ENCODE results near the gene FOXO4. TPM values are rescaled to one million over a fixed set of nuclear protein-coding genes. Genes with fewer than 3 reads are reported as not detected.

FOXO4 gene
- total and polyA plus RNA-seq, 2 experiments from 2014 or later: 1.1 to 5.2 TPM

GRCh38 chrX:71109051-71109450 is 13.4 kb downstream of the FOXO4 start:
- no peak for TF ChIP-seq EZH2phosphoT487 (IDR thresholded peaks at IDR 0.05; ENCODE audit: insufficient read depth, low read depth)
- no peak for TF ChIP-seq EZH2 (IDR thresholded peaks at IDR 0.05; ENCODE audit: insufficient read depth, poor library complexity, severe bottlenecking)
- Histone ChIP-seq H3F3A (ENCODE audit: insufficient read depth) (no peaks in the 10 kb centered on the region), H3K4me3 (no peak overlapping the region), H3K27me3 (replicated peaks; ENCODE audit: insufficient read depth) (no peaks in the 10 kb centered on the region), H3K9me3 (ENCODE audit: low read depth) (no peaks in the 10 kb centered on the region), H3K9ac (no peak overlapping the region), H3K9me2 (ENCODE audit: insufficient read depth) (no peaks in the 10 kb centered on the region), H3K79me2 (ENCODE audit: insufficient read depth) (no peaks in the 10 kb centered on the region), H3K4me2 (ENCODE audit: unreplicated experiment) (no peak overlapping the region), H3K4me1 (ENCODE audit: insufficient read depth) (no peaks in the 10 kb centered on the region), H4K20me1 (ENCODE audit: insufficient read depth) (no peaks in the 10 kb centered on the region), H3K36me3 (ENCODE audit: low read depth) (no peaks in the 10 kb centered on the region), H3K27ac (no peak overlapping the region), H2AFZ (no peak overlapping the region)
- WGBS, 2 experiments (ENCODE audit: low coverage in 1 of 2, low lambda C conversion rate in 2 of 2, missing lambda C conversion rate in 2 of 2): 88 to 97% methylated on average over 6 of the region's 6 CpGs
- in situ Hi-C loops (cut with MboI): no loop called here
- no peak for DNase-seq

DNA sequence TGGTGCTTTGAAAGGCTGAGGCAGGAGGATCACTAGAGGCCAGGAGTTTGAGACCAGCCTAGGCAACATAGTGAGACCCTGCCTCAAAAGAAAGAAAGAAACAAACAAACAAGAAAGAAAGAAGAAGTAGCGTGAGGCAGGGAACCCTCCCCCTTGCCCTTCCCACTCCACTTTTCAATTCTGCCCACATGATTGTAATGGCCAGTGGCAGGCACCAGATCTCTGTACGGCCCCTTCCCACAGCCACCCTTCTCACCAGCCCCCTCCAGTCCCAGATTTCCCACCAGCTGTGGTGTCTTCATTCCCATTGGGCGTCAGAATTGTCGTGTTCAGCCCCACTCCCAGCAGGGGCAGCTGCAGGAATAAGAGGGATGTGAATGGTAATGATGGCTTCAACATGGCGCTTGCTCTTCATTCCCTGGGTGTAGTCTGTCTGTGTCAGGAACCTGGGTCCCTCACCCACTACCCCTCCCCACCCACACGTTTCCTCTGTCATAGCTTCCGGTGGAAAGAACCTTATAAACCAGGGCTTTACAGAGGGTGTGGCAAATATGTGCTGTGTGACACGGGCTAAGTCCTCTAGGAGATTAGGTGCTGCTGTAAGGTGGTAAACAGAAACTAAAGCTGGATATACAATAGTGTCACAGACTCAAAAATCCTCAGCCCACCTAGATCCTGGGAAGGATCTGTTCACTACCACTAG is 15.6 kb downstream of the FOXO4 start, which contains the start of gene IL2RG:
Gene IL2RG, minus strand, starts transcription at position 437 of the 703 bp plus-strand sequence. Its CDS starts 38 bp downstream, at position 399.
- no peak within 1 kb of the TSS for H2AFZ ChIP-seq
- no peaks in the 10 kb centered on the region for H3K9me2 ChIP-seq (ENCODE audit: insufficient read depth)
- no peaks in the 10 kb centered on the region for H4K20me1 ChIP-seq (ENCODE audit: insufficient read depth)
- WGBS, 2 experiments (ENCODE audit: low coverage in 1 of 2, low lambda C conversion rate in 2 of 2, missing lambda C conversion rate in 2 of 2): 51 to 61% methylated on average over 5 to 8 of the region's 8 CpGs
- DNase-seq: no peak
- no peaks in the 10 kb centered on the region for H3K27me3 ChIP-seq (replicated peaks; ENCODE audit: insufficient read depth)
- H3K4me3 ChIP-seq: no peak within 1 kb of the TSS
- H3K79me2 ChIP-seq (ENCODE audit: insufficient read depth): no peaks in the 10 kb centered on the region
- H3K9ac ChIP-seq: no peak within 1 kb of the TSS
- no peaks in the 10 kb centered on the region for H3K9me3 ChIP-seq (ENCODE audit: low read depth)
- TF ChIP-seq EZH2phosphoT487 (IDR thresholded peaks at IDR 0.05; ENCODE audit: insufficient read depth, low read depth): no peak
- TF ChIP-seq EZH2 (IDR thresholded peaks at IDR 0.05; ENCODE audit: insufficient read depth, poor library complexity, severe bottlenecking): no peak
- no peak within 1 kb of the TSS for H3K4me2 ChIP-seq (ENCODE audit: unreplicated experiment)
- no peaks in the 10 kb centered on the region for H3K36me3 ChIP-seq (ENCODE audit: low read depth)
- H3F3A ChIP-seq (ENCODE audit: insufficient read depth): no peaks in the 10 kb centered on the region
- in situ Hi-C loops (cut with MboI): no loop called here
- H3K27ac ChIP-seq: no peak within 1 kb of the TSS
- H3K4me1 ChIP-seq (ENCODE audit: insufficient read depth): no peaks in the 10 kb centered on the region

GRCh38 chrX:71111921-71112431 is 16.3 kb downstream of the FOXO4 start:
- Histone ChIP-seq H3K9ac (no peak overlapping the region), H3K4me2 (ENCODE audit: unreplicated experiment) (no peak overlapping the region), H2AFZ (no peak overlapping the region), H3F3A (ENCODE audit: insufficient read depth) (no peaks in the 10 kb centered on the region), H3K9me2 (ENCODE audit: insufficient read depth) (no peaks in the 10 kb centered on the region), H3K4me3 (no peak overlapping the region), H4K20me1 (ENCODE audit: insufficient read depth) (no peaks in the 10 kb centered on the region), H3K27me3 (replicated peaks; ENCODE audit: insufficient read depth) (no peaks in the 10 kb centered on the region), H3K4me1 (ENCODE audit: insufficient read depth) (no peaks in the 10 kb centered on the region), H3K27ac (no peak overlapping the region), H3K36me3 (ENCODE audit: low read depth) (no peaks in the 10 kb centered on the region), H3K79me2 (ENCODE audit: insufficient read depth) (no peaks in the 10 kb centered on the region), H3K9me3 (ENCODE audit: low read depth) (no peaks in the 10 kb centered on the region)
- 40 to 46% methylated on average over 4 to 5 of the region's 5 CpGs for WGBS, 2 experiments (ENCODE audit: low coverage in 1 of 2, low lambda C conversion rate in 2 of 2, missing lambda C conversion rate in 2 of 2)
- no peak for DNase-seq
- in situ Hi-C loops (cut with MboI): no loop called here
- TF ChIP-seq EZH2 (IDR thresholded peaks at IDR 0.05; ENCODE audit: insufficient read depth, poor library complexity, severe bottlenecking): no peak
- TF ChIP-seq EZH2phosphoT487 (IDR thresholded peaks at IDR 0.05; ENCODE audit: insufficient read depth, low read depth): no peak

GRCh38 chrX:71117358-71117757 is 21.7 kb downstream of the FOXO4 start:
- no peak for DNase-seq
- Histone ChIP-seq H3K79me2 (ENCODE audit: insufficient read depth) (peaks cover 12% of the 10 kb centered on the region; the same call in 1 of the 2 replicates), H3K4me1 (ENCODE audit: insufficient read depth) (no peaks in the 10 kb centered on the region), H2AFZ (peak overlapping the region; percentile 99; the same call in 1 of the 2 replicates), H3K9me3 (ENCODE audit: low read depth) (no peaks in the 10 kb centered on the region), H3K9ac (no peak overlapping the region; the same call in 1 of the 2 replicates), H4K20me1 (ENCODE audit: insufficient read depth) (no peaks in the 10 kb centered on the region), H3K4me3 (0 out of 2 replicates have a peak overlapping the region, but pooled peaks have one; percentile 93), H3K4me2 (ENCODE audit: unreplicated experiment) (no peak overlapping the region), H3F3A (ENCODE audit: insufficient read depth) (no peaks in the 10 kb centered on the region), H3K9me2 (ENCODE audit: insufficient read depth) (no peaks in the 10 kb centered on the region), H3K36me3 (ENCODE audit: low read depth) (no peaks in the 10 kb centered on the region; the same call in 1 of the 2 replicates), H3K27ac (no peak overlapping the region), H3K27me3 (replicated peaks; ENCODE audit: insufficient read depth) (no peaks in the 10 kb centered on the region)
- in situ Hi-C loops (cut with MboI): no loop called here
- 77 to 81% methylated on average over 9 to 10 of the region's 10 CpGs for WGBS, 2 experiments (ENCODE audit: low coverage in 1 of 2, low lambda C conversion rate in 2 of 2, missing lambda C conversion rate in 2 of 2)
- no peak for TF ChIP-seq EZH2phosphoT487 (IDR thresholded peaks at IDR 0.05; ENCODE audit: insufficient read depth, low read depth)
